SU-DHL-6 (cell line): ENCODE measurements around the gene GSTO1.

Source experiments
- H2AFZ ChIP-seq: fragments of 200-600 bp; sonication (generic); 2 replicates; pipeline ENCODE4 v1.6.1; 2014; ENCODE audit warnings: low read depth, mild to moderate bottlenecking, moderate library complexity, mixed read lengths, antibody characterized with exemption, low read length; ENCODE audit not compliant: severe bottlenecking
- H3F3A ChIP-seq: fragments of 200-600 bp; shearing (Covaris generic); 2 replicates; pipeline ENCODE4 v1.6.0; 2016; ENCODE audit warnings: antibody characterized with exemption, mild to moderate bottlenecking; ENCODE audit not compliant: insufficient read depth
- H3K27ac ChIP-seq: fragments of 200-600 bp; sonication (generic); 2 replicates; pipeline ENCODE4 v1.5.1; 2016; ENCODE audit warnings: low read depth, mild to moderate bottlenecking, low read length, moderate library complexity, mixed read lengths
- H3K27me3 ChIP-seq: fragments of 200-600 bp; sonication (generic), shearing (Covaris generic); 2 replicates; pipeline ENCODE4 v1.6.0; 2014; ENCODE audit warnings: mild to moderate bottlenecking, low read length
- H3K36me3 ChIP-seq: fragments of 200-600 bp; sonication (generic); 2 replicates; pipeline ENCODE4 v1.6.1; 2014; ENCODE audit warnings: mild to moderate bottlenecking, low read length, mixed read lengths
- H3K4me2 ChIP-seq: fragments of 300-600, 200-600 bp; shearing (Covaris generic), sonication (generic); 2 replicates; pipeline ENCODE4 v1.6.0; 2014; ENCODE audit warnings: low read length, low read depth, mild to moderate bottlenecking; ENCODE audit not compliant: poor library complexity, severe bottlenecking
- H3K4me3 ChIP-seq: fragments of 200-600 bp; sonication (generic); 2 replicates; pipeline ENCODE4 v1.5.1; 2014; ENCODE audit warnings: antibody characterized with exemption, low read length, mild to moderate bottlenecking, mixed read lengths; ENCODE audit not compliant: insufficient read depth, poor library complexity, severe bottlenecking
- H3K79me2 ChIP-seq: fragments of 200-600 bp; sonication (generic); 2 replicates; pipeline ENCODE4 v1.6.1; 2014; ENCODE audit warnings: mild to moderate bottlenecking, low read length, moderate library complexity; ENCODE audit not compliant: insufficient read depth
- H3K9ac ChIP-seq: fragments of 200-600 bp; sonication (generic); 2 replicates; pipeline ENCODE4 v1.7.0; 2014; ENCODE audit warnings: mild to moderate bottlenecking, low read length
- H3K9me2 ChIP-seq: fragments of 200-600 bp; sonication (generic); replicated peaks from 2 replicates; pipeline ENCODE4 v1.6.1; 2014; ENCODE audit warnings: low read length; ENCODE audit not compliant: insufficient read depth
- H3K9me3 ChIP-seq: fragments of 200-600 bp; sonication (generic); 2 replicates; pipeline ENCODE4 v1.6.1; 2014; ENCODE audit warnings: low read length, mixed read lengths; ENCODE audit not compliant: insufficient read depth
- H4K20me1 ChIP-seq: fragments of 200-600 bp; sonication (generic); 2 replicates; pipeline ENCODE4 v1.6.1; 2014; ENCODE audit warnings: low read depth, mild to moderate bottlenecking, antibody characterized with exemption, low read length, moderate library complexity, mixed read lengths
- CTCF ChIP-seq: fragments of 200-600 bp; sonication (generic); IDR thresholded peaks from one replicate; pipeline ENCODE4 v1.5.1; 2017; ENCODE audit warnings: antibody characterized with exemption, mild to moderate bottlenecking, low read length, moderate library complexity; ENCODE audit not compliant: insufficient read depth, poor library complexity, severe bottlenecking
- EZH2phosphoT487 ChIP-seq: fragments of 200-600 bp; sonication (generic), shearing (Covaris generic); conservative IDR thresholded peaks from 2 replicates; pipeline ENCODE4 v1.6.1; 2018; ENCODE audit warnings: mild to moderate bottlenecking, antibody characterized with exemption, low read length, moderate library complexity, mixed read lengths

The GSTO1 gene

GRCh38 chr10:104250371-104250770 lies 4.3 kb upstream of the GSTO1 start:
- Histone ChIP-seq H3K4me3 (no peak overlapping the region), H3K9me3 (no peaks in the 10 kb centered on the region), H2AFZ (no peak overlapping the region), H3K9ac (no peak overlapping the region), H4K20me1 (no peaks in the 10 kb centered on the region), H3F3A (no peaks in the 10 kb centered on the region), H3K9me2 (no peaks in the 10 kb centered on the region), H3K27me3 (no peaks in the 10 kb centered on the region), H3K27ac (no peak overlapping the region), H3K79me2 (no peaks in the 10 kb centered on the region), H3K36me3 (no peaks in the 10 kb centered on the region), H3K4me2 (no peak overlapping the region)
- TF ChIP-seq EZH2phosphoT487 (no peak), CTCF (no peak)

- Histone ChIP-seq H3K27me3 (no peaks in the 10 kb centered on the region), H3K79me2 (no peaks in the 10 kb centered on the region), H3K4me2 (no peak overlapping the region), H3F3A (no peaks in the 10 kb centered on the region), H3K36me3 (no peaks in the 10 kb centered on the region), H3K9ac (no peak overlapping the region), H4K20me1 (0 out of 2 replicates have a peak, but pooled peaks cover 5% of the 10 kb centered on the region), H3K9me3 (no peaks in the 10 kb centered on the region), H3K27ac (no peak overlapping the region), H3K9me2 (no peaks in the 10 kb centered on the region), H2AFZ (no peak overlapping the region), H3K4me3 (no peak overlapping the region)
- TF ChIP-seq CTCF (no peak), EZH2phosphoT487 (no peak)
Observed at GRCh38 chr10:104251443-104251842, 3.2 kb upstream of the GSTO1 start.

- Histone ChIP-seq H2AFZ (no peak overlapping the region), H3K36me3 (no peaks in the 10 kb centered on the region), H3K9me3 (no peaks in the 10 kb centered on the region), H3F3A (no peaks in the 10 kb centered on the region), H3K79me2 (no peaks in the 10 kb centered on the region), H3K27me3 (no peaks in the 10 kb centered on the region), H3K4me2 (no peak overlapping the region), H3K9me2 (no peaks in the 10 kb centered on the region), H3K9ac (no peak overlapping the region), H3K4me3 (no peak overlapping the region), H3K27ac (no peak overlapping the region), H4K20me1 (0 out of 2 replicates have a peak, but pooled peaks cover 5% of the 10 kb centered on the region)
- no peak for TF ChIP-seq CTCF
- no peak for TF ChIP-seq EZH2phosphoT487
Observed at GRCh38 chr10:104252368-104252767, 2.3 kb upstream of the GSTO1 start.
